Hindlimb muscle (tissue), 1 donor: ENCODE measurements around the gene DNAJC16. TPM values are rescaled to one million over a fixed set of nuclear protein-coding genes. Genes with fewer than 3 reads are reported as not detected.
A peak's percentile ranks its signal among the peaks of the same experiment; 100 is the strongest.
"Not testable (repeated sequence)": the region's sequence is repeated elsewhere in the genome, so short reads cannot be mapped to it uniquely, and the experiment has no call there.

Experiments
- DNase-seq: peaks from one replicate; pipeline ENCODE4 v3.0.0-alpha.2; 2013
- polyA plus RNA-seq: library from polyadenylated mRNA; unstranded; fragments of 120-200 nt; gene quantifications from one replicate; pipeline ENCODE4 v1.2.1, GENCODE V29; 2013; ENCODE audit not compliant: insufficient read length

The DNAJC16 gene
- polyA plus RNA-seq, 1 donor: 16.3 TPM

GRCh38 chr1:15507278-15507677 is 19.4 kb upstream of the DNAJC16 start:
- no peak for DNase-seq

- no peak for DNase-seq
Measured at GRCh38 chr1:15508700-15509487, 17.8 kb upstream of the DNAJC16 start.

DNA sequence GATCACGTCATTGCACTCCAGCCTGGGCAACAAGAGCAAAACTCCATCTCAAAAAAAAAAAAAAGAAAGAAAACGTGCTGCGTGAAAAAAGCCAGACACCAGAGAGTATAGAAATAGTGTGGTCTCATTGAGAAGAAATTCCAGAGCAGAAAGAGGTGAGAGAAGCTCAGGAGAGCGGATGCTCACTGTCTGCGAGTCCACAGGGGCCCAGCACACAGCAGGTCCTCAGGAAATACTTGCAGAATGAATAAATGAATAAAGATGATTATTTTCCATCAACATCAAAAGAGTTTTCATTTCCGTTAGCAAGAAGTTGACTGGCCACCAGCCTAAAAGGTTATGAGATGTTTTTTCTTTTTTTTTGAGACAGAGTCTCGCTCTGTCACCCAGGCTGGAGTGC is 17.1 kb upstream of the DNAJC16 start:
- no peak for DNase-seq

DNA sequence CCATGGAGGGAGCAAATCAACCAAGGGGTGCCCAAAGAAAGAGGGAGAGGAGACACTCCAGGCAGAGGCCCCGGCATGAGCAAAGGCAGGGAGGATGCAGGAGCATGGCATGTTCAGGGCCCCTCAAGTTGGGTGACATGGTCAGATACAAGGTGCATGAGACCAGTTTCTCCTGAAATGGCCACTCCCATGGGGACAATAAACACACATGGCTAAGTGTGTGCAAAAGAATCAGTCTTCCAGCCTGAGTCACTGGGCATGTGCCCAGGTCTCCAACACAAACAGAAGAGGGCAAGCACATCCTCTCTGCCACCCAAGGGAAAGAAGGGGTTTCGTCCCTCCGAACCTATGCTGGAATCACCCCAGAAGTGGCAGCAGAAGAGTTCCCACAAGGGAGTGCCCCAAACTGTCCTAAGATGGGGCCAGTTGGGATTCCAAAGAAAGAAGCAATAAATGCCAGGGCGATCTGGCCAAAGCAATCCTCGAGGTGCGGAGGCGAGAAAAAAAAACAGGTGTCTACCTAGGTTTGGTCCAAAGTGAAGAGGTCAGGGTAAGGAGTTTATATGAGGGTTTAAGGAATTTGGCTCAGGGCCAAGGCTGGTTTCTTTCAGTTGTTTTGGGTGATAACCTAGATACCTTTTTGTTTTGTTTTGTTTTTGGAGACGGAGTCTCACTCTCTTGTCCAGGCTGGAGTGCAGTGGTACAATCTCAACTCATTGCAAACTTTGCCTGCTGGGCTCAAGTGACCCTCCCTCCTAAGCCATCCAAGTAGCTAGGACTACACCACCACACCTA is 15.8 kb upstream of the DNAJC16 start:
- no peak for DNase-seq

- no peak for DNase-seq
Measured at GRCh38 chr1:15513192-15513591, 13.5 kb upstream of the DNAJC16 start.

- DNase-seq: no peak
Measured at GRCh38 chr1:15513919-15514318, 12.7 kb upstream of the DNAJC16 start.

- DNase-seq: not testable (repeated sequence)
Measured at GRCh38 chr1:15514557-15514956, 12.1 kb upstream of the DNAJC16 start.

- no peak for DNase-seq
Measured at GRCh38 chr1:15515022-15515663, 11.5 kb upstream of the DNAJC16 start.

GRCh38 chr1:15519625-15520024 is 7.0 kb upstream of the DNAJC16 start:
- DNase-seq: no peak

- DNase-seq: not testable (repeated sequence)
Measured at GRCh38 chr1:15521206-15521906, 5.3 kb upstream of the DNAJC16 start.

DNA sequence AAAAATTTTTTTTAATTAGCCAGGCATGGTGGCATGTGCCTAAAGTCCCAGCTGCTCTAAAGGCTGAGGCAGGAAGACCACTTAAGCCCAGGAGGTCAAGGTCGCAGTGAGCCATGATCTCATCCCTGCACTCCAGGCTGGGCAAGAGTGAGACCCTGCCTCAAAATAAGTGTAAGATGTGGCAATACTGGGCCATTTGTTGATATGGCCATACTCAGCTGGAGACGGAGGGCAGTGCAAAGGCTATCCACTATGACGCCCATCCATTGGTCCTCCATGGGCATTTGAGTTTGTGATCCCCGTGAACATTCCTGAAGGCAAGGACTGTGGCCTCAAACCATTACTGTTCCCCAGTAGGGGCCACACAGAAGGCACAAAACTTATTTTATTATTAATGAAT is 4.1 kb upstream of the DNAJC16 start:
- DNase-seq: no peak

- DNase-seq: no peak
Measured at GRCh38 chr1:15523104-15524020, 3.3 kb upstream of the DNAJC16 start.

GRCh38 chr1:15524021-15524282 is 2.7 kb upstream of the DNAJC16 start, which contains the start of gene CASP9:
CASP9 (minus strand) TSS chr1:15524215; CDS start chr1:15524200, 15 bp downstream.
- no peak for DNase-seq

- peak; percentile 99 for DNase-seq
Measured at GRCh38 chr1:15524283-15525049, 2.2 kb upstream of the DNAJC16 start.

DNA sequence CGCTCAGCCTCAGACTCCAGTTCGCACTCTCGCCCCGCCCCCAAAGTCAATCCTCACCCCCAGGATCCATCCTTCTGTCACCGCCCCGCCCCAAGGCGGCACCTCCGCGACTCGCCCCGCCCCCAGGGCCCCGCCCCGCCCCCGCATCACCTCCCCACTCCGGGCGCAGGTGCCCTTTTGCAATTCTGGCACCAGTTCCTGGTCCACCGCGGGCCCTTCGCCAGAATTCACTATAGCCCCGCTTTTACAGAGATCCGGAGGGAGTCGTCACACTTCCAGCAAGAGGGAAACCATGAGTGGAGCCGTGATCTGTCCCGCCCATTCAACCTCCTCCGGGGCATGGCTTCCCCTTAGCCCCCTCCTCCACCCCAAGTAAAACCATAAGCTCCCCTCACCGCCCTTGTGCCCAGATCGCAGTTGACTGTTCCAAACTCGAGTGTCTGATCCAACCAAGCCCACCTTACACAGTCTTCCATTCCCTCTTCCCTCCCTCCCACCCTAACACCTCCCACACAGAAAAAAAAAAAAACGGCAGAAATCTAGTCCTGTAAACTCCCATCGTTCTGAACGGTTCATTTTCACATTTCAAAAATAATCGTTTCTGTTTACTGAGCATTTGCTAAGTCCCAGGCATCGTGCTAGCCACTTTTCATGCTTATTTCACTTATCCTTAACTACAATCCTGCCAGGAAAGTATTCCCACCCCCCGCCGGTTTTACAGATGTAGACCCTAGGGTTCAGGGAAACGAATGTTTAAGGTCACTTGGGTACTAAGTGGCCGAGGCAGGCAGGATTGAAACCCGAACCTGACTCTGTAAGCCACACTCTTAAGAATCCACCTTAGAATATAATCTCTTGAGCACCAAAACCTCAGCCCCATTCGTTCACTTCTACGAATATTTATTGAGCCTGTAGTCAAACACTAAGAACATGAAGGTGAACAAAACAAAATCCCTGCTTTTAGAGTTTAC is 1.3 kb upstream of the DNAJC16 start:
- peak; percentile 78 for DNase-seq

GRCh38 chr1:15526021-15526489 is 593 bp upstream of the DNAJC16 start:
- no peak for DNase-seq

- DNase-seq: no peak
Measured at GRCh38 chr1:15531003-15531402, 4.4 kb downstream of the DNAJC16 start.

DNA sequence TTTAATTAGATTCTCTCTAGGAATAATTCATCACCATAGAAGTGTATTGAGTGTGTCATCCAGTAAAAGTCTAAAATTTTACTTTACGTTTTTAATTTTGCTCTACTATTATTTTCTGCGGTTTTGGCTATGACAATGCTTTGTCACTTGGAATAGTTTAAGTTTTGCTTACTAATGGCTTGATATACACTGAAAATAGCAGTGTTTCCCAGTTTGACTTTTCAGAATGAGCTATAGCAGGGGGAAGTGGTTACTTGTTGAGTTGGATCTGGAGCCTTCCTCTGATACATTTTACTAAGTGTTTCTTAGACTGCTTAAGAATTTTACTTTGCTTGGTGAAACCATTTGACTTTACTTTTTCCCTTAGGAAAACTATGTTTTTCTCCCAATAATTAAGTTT is 5.0 kb downstream of the DNAJC16 start:
- DNase-seq: no peak

GRCh38 chr1:15538771-15539170 is 12.1 kb downstream of the DNAJC16 start:
- DNase-seq: no peak

- DNase-seq: no peak
Measured at GRCh38 chr1:15540186-15540585, 13.5 kb downstream of the DNAJC16 start.
